Right kidney (tissue), 1 donor: ENCODE results near the gene MYO3B.
"Not testable (repeated sequence)": the region's sequence is repeated elsewhere in the genome, so short reads cannot be mapped to it uniquely, and the experiment has no call there.

Experiments
- DNase-seq: peaks from one replicate; pipeline ENCODE4 v3.0.0-alpha.2; 2016

MYO3B gene

DNA sequence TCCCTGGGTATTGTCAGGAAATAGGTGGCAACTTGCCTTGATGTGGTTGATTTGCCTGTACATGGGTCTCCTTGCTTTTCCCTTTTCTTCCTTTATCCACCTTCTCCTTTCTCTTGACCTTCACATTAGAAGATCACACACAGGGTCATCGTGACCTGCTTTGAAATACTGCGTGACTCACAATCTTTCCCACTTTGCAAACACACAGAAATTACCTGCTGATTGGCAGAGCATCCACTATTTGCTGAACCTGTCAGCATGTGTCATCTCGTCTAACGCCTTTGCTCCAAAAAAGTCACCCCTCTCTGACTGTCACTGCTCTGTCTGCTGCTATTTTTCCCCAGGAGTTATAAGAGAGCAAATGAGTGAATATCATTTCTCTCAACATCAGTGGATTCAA, 60.8 kb downstream of the MYO3B start:
- DNase-seq: no peak

DNA sequence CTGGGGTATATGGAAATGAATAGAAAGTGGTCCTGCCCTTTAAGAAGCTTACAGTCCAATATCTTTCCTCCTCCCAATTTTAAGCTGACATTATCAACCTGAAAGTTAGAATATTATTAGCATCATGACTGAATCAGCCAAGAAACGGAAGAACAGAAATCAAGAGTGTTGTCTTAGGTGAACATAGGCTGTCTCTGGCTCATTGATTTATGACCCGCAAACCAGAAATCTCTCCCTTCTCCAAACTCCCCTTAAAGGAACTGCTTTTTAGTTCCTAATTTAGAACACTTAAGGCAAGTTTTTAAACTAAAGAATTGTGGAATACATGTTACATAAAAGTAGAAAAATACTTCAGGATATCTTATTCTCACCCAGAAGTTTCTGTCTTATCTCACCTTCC, 62.7 kb downstream of the MYO3B start:
- no peak for DNase-seq

DNA sequence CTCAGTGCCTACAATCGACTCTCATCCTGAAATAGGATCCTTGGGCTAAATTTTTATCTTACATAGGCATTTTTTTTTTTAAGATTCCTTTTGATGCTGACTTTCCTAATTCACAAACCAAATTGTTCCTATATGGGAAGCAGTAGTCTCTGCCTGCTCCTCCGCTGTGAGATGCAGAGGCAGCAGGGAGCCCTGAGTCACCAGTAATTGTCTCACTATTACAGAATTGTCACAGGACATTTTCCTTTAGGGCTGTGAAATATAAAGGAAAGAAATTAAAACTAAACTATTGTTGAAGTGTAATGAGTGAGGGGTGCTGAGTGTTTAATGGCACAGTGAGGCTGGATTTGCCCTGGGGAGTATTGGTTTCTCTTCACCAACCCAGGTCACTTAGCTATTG, 63.8 kb downstream of the MYO3B start:
- DNase-seq: no peak

DNA sequence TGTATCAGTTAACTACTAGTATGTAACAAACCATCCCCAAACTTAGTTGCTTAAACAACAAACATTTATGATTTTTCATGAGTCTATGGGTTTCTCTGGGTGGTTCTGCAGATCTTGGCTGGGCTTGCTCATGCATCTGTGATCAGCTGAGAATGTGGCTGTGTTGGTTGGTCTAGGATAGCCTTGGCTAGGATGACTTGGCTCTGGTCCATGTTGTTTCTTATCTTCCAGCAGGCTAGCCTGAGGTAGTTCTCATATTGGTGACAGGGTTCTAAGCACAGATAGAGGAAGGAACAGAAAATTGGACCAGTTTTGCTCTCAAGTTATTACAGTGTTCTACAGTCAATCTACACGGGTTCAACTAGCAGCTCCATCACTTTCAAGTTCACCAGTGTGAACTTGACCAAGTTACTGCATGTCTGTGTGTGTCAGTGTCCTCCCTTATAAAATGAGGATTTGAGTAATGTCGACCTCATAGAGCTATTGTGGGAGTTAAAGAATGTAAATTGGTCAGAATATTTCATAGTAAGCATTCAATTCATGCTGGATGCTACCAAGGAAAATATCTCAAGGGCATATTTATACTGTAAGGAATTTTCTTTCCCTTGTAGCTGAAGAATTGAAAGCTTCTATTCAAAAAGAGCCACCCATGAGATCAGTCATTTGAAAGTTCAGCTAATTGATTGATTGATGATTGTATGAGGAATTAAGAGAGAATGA, 65.3 kb downstream of the MYO3B start:
- DNase-seq: no peak

DNA sequence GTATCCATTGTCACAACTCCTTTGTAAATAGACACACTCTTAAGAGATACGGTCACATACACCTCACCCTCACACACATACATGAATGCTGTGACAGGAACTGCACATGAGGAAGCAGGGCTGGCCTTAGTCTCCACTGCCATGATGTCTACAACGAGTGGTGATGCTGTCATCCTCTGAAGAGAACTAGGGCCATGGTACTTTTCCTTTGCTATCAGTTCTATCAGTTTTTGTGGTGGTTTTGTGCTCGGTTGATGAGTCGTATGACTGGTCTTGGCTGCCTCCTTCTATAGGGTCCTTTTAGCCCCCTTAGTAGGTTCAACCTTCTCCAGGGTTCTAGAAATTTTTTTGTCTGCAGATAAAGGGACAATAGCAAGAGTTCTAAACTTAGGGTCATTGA, 66.0 kb downstream of the MYO3B start:
- DNase-seq: no peak

DNA sequence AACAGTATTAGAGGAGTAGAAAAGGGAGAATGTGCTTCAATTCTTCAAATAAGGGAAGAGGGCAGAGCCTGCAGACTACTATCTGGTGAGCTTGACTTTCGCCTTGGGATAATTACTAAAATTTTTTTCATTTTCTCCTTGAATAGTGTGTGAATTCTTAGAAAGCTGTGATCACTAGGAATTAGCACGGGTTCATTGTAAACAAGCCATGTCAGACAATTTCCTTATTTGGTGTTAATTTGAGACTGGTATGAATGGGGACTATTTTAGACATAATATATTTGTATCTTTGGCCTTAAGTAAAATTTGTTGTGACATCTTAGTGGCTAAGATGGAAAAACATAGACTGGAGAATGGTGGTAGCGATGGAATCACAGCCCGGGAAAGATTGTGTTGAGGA, 66.6 kb downstream of the MYO3B start:
- DNase-seq: no peak

DNA sequence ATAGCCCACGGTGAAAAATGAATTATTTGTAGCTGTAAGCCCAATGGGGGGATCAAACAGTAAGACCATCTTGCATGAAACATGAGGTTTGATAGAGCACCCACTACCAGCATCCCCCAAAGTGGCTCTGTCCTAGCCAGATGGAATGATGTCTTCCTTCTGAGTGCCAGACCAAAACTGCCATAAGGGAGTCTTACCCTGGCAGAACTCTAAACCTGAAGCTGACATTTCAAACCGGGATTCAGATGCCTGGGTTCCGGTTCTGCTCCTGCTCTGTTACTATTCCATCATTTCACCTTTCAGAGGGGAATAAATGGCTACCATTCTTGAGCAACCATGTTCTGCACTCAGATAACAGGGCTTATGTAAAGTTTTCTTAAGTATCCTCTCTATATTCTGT, 67.4 kb downstream of the MYO3B start:
- DNase-seq: no peak

DNA sequence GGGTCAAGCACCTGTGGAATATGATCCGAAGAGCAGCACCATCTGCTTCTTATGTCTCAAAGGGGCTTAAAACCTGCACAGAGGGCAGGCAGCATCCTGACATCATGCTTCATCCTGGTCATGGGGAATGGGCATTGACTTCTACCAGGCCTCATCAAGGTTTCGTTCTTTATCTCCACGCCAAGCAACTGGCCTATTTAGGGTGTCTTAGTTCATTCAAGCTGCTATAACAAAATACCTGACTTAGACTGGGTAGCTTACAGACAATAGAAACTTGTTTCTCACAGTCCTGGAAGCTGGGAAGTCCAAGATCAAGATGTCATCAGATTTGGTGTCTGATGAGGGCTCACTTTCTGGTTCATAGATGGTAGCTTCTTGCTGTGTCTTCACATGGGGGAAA, 69.4 kb downstream of the MYO3B start:
- DNase-seq: no peak

DNA sequence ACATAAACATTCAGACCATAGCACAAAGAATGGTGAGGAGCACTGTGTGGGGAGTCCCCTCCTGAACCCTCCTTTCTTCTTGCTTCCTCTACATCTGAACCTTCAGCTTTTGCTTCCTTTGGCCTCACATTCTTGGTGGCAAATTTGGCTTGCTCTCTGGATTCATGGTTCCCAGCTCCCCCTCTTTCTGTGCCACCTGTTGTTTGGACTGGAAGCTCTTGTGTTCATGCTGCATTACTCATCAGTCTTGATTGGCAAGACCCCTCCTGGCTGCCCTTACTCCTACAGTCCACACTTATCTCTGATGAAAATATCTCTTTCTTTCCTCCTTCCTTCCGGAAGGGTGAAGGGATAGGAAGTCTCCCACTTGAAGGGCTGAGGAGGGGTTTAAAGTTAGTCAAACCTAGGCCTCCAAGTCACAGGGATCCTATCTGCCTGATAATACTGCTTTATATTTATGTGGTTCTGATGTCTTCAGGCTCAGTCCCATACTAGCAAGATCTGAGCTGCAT, 70.0 kb downstream of the MYO3B start:
- DNase-seq: no peak

DNA sequence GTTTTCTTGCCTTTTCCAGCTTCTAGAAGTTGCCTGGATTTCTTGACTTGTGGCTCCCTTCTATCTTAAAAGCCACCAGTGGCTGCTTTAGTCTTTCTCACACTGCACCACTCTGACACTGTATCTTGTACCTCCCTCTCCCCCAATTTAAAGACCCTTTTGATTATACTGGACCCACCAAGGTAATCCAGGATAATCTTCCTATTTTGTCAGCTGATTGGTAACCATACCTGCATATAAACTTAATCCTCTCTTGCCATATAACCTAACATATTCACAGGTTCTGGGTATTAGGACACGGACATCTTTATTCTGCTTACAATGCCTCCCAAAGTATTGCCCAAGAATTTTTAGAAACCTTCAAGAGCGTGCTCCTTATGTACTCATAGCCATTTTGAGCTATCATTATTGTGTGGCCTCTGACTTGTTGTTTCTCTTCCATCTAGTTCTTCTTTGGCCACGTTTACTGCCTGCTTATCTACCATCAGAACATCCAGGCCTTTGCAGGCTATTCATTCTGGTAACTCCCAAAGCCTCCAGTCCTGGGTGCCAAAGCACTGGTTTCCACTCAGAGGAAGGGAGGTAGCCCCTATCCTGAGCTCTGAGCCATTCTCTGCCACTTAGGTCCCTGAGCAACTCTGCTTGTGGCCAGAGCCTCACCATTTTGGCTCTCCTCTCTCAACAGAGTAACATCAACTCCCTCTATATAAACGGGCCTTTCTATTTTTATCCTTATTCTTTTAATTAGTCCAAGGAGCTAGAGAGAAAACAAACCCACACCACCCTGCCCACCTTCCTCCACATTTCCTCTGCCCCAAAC, 70.8 kb downstream of the MYO3B start:
- no peak for DNase-seq

DNA sequence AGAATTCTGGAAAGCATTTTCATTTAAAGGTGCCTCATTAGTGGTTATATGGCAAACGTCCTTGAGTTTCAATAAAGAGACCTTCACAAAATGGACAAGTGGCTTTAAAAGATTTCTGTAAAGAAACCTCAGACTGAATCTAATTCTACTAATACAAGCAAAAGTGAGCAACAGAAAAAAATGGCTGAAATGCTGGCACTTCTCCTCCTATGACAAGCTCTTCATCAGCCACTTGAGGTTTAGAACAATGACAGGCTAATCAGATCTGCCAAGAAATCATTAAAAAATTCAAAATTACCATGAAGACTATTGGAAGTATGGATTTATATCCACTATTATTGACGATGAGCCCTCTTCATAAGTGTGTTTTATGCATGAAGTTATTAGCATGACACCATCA, 71.8 kb downstream of the MYO3B start:
- DNase-seq: no peak

DNA sequence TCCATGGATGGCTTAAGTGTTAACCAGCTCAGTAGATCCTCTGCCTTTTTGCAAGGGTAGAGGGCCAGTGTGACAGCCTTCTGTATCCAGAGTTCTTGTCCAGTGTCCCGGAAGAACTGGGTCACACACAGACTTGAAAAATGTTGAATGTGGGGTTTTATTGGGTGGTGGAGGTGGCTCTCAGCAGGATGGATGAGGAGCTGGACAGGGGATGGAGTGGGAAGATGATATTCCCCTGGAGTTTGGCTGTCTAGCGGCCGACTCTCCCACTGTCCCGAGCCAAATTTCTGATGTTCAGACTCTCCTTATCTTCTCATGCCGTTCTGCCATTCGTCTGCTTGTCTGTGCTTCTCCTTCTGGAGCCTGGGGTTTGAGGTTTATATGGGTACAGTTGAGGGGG, 72.6 kb downstream of the MYO3B start:
- DNase-seq: no peak

DNA sequence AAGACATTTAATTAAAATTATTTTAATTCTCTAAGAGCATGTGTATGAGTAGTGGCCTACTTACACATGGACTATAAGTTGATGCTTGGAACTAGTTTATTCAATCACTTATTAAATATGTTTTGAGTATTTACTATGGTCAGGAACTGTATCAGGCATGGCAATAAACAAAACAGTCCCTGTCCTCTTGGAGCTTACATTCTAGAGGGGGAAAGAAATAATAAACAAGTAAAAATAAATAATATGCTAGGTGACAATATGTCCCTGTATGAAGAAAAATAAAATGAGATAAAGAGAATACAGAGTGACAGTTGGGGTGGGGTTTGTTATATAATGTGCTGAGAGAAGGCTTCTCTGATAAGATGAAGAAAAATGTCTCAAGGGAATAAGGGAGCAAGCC, 74.5 kb downstream of the MYO3B start:
- DNase-seq: no peak

DNA sequence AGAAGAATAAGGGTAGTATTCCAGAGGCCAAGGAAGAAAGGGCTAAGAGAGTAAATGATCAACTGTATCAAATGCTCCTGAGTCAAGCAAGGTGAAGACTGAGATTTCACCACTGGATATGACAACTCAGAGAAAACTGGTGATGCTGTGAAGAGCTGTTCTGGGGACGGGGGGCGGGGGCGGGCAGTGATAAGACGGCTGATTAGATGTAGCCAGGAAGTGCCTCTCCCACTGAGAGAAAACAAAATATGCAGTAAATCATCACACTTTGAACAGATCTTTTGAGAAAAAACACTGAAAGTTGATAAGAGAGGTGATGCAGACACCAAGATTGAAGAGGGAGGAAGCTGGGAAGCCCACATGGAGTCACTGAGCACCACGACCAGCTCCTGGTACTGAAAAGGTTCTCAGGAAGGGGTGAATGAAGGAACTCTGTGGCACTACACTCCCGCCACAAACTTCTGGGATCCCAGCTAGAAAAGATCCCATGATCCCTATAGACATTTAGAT, 75.8 kb downstream of the MYO3B start:
- DNase-seq: no peak

DNA sequence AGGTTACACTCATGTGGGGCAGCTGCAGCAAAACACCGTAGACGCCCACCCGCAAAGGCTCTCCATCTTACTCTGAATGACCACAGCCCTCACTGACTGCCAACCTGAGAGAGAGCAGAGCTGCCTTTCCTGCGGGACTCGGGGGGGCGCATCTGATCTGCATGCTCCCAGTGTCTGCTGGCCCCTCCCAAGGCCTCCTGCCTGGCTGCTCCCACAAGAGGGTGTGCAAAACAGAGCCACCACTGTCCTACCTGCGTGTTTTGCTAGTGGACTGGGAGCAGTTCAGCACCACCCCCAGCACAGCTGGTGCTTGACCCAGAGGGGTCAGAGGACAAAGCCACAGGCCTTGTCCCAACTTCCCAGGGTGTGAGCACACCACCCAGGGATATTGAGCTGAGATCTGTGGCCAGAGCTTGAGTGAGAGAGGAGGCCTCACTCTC, 76.4 kb downstream of the MYO3B start:
- no peak for DNase-seq

DNA sequence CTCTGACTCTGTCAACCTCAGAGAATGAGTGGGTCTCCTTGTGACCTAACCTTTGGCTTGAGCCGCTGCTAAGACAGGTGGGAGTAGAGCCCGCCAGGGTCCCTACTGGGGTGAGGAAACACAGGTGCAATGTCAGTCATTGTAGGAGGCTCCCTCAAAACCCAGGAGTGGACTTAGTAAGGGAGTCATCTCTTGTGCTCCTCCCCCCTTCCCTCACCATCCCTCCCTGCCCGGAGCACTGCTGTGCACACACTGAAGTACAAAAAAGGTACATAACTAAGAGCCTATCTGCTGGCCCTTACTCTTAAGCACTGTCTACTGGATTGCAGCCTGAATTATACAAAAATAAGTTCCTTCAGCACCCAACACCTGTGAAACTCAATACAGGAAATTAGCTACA, 77.2 kb downstream of the MYO3B start:
- no peak for DNase-seq

DNA sequence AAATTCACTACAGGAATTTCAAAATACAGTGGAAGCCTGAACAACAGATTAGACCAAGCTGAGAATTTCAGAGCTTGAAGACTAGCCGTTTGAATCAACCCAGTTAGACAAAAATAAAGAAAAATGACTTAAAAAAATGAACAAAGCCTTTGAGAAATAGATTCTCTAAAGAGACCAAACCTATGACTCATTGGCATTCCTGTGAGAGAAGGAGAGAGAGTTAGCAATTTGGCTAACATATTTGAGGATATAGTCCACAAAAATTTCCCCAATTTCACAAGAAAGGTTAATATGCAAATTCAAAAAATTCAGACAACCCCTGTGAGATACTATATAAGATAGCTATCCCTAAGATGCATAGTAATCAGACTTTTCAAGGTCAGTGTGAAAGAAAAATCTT, 78.0 kb downstream of the MYO3B start:
- no peak for DNase-seq

DNA sequence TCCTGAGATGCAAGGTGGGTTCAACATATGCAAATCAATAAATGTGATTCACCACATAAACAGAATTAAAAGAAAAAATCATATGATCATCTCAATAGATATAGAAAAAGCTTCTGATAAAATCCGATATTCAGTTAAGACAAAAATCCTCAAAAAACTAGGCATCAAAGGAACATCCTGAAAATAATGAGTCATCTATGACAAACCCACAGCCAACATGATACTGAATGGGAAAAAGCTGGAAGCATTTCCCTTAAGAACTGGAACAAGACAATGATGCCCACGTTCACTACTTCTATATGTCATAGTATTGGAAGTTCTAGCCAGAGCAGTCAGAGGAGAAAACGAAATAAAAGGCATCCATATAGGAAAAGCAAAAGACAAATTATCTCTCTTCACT, 80.4 kb downstream of the MYO3B start:
- no peak for DNase-seq

DNA sequence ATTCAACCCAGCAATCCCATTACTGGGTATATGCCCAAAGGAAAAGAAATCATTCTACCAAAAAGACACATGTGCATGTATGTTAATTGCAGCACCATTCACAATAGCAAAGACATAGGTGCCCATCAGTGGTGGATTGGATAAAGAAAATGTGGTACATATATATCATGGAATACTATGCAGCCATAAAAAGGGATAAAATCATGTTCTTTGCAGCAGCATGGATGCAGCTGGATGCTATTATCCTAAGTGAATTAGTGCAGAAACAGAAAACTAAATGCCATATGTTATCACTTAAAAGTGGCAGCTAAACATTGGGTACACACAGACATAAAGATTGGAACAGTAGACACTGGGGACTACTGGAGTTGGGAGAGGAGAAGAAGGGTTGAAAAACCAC, 82.2 kb downstream of the MYO3B start:
- DNase-seq: no peak

DNA sequence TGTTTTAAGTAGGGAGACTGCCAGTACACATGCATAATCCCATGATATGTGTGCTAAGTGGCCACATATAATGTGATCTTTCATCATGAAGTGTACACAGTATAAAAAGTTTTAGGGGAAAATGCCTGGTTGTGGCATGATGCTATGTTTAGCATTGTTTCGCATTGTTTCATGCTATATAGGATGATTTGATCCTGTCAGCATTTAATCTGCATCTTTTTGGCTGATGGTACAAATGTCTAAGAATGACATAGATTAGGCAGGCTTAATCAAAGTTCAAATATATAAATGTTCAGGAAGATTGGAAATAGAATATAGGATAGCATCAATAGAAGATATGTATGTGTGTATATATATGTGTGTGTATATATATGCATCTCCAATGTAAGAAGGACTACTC, 83.6 kb downstream of the MYO3B start:
- DNase-seq: no peak

DNA sequence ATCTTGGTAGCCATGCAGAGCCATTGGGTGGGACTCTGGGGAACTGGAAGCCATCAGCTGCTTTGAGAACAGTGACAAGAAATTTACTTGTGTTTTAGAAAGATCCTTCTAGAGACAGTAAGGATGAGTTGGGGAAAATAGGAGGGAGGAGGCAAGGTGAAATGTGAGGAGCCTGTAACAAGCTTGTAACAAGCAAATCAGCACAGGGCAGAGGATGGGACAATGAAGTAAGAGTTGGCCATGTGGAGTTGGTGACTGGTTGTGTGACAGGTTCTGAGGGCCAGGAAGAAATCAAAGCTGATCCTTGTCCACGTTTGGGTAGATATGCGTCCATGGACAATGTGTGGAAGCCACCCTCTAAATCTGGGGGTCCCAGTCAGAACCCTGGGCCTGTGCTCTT, 84.4 kb downstream of the MYO3B start:
- DNase-seq: no peak

DNA sequence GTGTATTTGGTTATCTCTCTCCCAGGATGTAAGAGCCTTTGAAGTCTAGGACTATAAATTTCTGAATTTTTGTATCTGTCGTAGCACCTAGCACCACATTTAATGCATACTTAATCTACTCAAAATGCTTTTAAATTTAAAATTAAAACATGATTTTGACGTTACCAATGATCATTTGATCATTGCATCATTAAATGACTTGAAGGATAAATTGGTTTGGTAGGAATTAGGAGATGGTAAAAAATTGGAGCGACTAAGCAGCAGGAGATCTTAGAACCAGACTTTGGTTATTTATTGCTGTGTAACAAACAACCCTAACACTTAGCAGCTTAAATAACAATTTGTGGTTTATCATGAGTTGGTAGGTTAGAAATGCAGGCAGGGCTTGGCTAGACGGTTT, 84.9 kb downstream of the MYO3B start:
- no peak for DNase-seq

DNA sequence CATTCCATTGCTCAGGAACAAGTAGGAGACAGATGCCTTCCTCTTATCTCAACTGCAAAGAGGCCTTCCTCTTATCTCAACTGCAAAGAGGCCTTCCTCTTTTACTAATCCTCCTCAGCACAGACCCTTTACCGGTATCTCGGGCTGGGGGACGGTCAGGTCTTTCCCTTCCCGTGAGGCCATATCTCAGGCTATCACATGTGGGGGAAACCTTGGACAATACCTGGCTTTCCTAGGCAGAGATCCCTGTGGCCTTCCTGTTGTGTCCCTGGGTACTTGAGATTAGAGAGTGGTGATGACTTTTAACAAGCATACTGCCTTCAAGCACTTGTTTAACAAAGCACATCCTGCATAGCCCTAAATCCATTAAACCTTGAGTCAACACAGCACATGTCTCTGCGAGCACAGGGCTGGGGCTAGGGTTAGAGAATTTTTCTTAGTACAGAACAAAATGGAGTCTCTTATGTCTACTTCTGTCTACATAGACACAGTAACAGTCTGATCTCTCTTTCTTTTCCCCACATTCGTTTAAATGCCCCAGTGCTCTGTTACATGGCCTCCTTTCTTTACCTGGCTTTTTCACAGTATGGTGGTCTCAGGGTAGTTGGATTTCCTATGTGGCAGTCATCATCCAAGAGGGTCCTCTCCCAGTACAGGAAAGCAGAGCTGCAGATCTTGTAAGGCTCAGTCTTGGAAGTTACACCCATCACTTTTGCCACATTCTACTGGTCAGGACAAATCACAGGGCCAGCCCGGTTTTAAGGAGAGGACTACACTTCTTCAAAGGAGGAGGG, 86.0 kb downstream of the MYO3B start:
- not testable (repeated sequence) for DNase-seq
